Hematopoietic multipotent progenitor cell (in vitro differentiated cells): ENCODE results near the gene GOLGA3. TPM values are rescaled to one million over a fixed set of nuclear protein-coding genes. Genes with fewer than 3 reads are reported as not detected.
"Not testable (repeated sequence)": the region's sequence is repeated elsewhere in the genome, so short reads cannot be mapped to it uniquely, and the experiment has no call there.

Experiments used
- DNase-seq, 3 donors: peaks; one replicate each; pipeline ENCODE4 v3.0.0-alpha.2; 2011 to 2015; ENCODE audit warnings: low read depth in 2 of 3, low spot score in 2 of 3
- total RNA-seq: library from RNA; depleted of rRNA; stranded (reverse); fragments of >200 nt; gene quantifications from one replicate; pipeline ENCODE4 v1.2.3, GENCODE V29; 2012

Gene GOLGA3
- total RNA-seq, 1 donor: 50.4 TPM

- no peak for DNase-seq
Observed at GRCh38 chr12:132759359-132759758, 69.3 kb downstream of the GOLGA3 start.

DNA sequence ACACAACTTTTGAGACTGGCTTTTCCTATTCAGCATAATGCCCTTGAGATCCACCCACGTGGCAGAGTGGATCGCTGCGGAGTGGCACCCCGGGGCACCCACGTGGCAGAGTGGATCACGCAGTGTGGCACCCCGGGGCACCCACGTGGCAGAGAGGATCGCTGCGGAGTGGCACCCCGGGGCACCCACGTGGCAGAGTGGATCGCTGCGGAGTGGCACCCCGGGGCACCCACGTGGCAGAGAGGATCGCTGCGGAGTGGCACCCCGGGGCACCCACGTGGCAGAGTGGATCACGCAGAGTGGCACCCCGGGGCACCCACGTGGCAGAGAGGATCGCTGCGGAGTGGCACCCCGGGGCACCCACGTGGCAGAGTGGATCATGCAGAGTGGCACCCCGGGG lies 69.8 kb downstream of the GOLGA3 start:
- not testable (repeated sequence) for DNase-seq

GRCh38 chr12:132754160-132754932 lies 74.3 kb downstream of the GOLGA3 start:
- peak in 1 of 3 donors; percentile 35 for DNase-seq

DNA sequence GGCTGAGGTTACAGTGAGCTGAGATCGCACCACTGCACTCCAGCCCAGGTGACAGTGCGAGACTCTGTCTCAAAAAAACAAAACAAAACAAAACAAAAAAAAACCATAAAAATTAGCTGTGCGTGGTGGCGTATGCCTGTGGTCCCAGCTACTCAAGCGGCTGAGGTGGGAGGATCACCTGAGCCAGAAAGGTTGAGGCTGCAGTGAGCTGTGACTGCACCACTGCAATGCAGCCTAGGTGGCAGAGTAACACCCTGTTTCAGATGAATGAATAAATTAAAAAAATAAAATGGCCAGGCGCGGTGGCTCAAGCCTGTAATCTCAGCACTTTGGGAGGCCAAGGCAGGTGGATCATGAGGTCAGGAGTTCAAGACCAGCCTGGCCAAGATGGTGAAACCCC lies 75.0 kb downstream of the GOLGA3 start:
- DNase-seq: not testable (repeated sequence)

- DNase-seq: no peak
Observed at GRCh38 chr12:132748319-132748718, 80.3 kb downstream of the GOLGA3 start.

GRCh38 chr12:132747896-132748295 lies 80.8 kb downstream of the GOLGA3 start:
- DNase-seq: no peak

DNA sequence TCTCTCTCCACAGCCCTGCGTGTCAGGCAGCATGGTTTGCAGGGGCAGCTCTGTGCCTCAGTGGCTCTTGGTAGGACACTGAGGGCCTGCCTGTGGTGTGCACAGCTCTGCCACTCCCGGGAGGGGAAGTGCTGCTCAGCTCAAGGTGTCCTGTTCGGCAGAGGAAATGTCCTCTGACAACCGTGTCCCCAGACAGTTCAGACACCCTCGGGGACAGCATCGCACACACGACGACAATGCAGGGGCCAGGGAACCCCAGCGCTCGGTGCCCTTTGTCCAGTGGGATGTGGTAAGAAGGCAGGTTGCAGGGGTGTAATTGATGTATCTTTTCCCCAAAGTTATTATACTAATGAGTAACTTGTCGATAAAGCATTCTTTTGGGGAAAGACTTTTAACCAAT lies 81.3 kb downstream of the GOLGA3 start:
- DNase-seq: no peak

- no peak for DNase-seq
Observed at GRCh38 chr12:132746613-132747012, 82.1 kb downstream of the GOLGA3 start.

DNA sequence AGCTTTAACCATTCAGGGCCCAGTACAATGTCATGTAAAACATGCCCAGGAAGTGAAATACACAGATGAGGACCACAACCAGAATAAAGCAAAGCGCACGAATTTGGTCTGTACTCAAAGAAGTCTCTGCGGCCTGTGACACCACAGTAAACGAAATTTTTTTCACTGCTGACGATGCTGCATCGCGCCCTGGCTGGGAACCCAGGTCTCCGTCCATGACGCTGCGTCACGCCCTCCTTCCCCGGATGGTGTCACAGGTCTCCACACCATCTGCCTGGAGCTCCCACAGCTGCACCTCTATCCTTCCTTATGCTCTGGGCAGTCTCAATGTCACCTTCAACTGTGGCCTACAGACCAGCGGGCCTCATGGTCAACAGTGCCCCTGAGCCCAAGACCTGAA lies 84.8 kb downstream of the GOLGA3 start:
- no peak for DNase-seq

- DNase-seq: no peak
Observed at GRCh38 chr12:132741620-132742019, 87.0 kb downstream of the GOLGA3 start.

DNA sequence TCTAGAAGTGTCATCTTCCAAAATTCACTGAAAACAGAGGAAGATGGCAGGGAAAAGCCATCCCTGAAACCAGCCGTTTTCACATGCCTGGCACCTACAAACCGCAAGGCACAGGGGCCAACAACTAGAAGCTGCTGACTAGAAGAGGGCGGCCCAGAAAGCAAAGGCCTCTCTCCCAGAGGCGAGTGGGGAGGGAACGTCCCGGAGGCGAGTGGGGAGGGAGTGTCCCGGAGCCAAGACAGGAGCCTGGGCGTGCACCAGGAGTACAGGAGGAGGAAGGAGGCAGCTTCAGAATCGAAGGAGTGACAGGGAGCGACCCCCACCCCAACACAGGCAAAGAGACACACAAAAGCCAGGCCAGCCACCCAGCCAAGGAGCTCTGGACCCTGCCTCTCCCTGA lies 88.0 kb downstream of the GOLGA3 start:
- no peak for DNase-seq

DNA sequence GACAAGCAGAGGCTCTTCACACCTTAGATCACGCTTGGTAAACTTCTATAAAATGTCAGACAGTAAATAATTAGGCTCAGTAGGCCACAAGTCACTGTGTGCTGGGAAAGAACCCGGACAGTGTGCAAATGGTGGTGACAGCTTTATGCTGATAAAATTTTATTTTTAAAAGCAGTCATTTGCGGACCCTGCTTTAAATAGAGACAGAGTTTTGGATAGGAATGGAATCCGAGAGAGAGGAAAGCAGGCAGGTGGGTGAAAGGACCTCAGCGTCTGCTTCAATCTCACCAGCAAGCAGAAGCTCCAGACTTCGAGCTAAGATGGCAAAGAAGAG lies 88.4 kb downstream of the GOLGA3 start:
- DNase-seq: no peak

- no peak for DNase-seq
Observed at GRCh38 chr12:132739600-132740312, 88.9 kb downstream of the GOLGA3 start.

- no peak for DNase-seq
Observed at GRCh38 chr12:132736913-132737312, 91.8 kb downstream of the GOLGA3 start.

DNA sequence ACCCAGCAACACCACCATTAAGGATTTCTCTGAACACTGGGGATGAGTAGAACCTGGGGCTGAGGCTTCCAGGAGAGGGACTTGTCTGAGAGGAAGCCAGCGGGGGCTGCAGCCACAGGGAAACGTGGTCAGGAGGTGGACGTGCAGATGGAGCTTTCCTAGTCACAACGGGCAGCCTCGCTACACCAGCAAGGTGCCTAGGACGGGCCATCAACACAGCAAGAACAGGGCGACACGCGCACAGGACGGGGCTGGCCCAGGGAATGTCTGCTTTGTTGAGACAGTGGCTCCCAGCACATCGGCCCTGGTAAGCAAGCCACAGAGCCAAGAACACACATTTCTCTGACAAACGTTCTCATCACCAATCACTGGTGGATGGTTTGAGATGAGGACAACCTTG lies 92.3 kb downstream of the GOLGA3 start:
- DNase-seq: no peak

GRCh38 chr12:132735496-132735895 lies 93.2 kb downstream of the GOLGA3 start:
- DNase-seq: no peak

GRCh38 chr12:132734206-132734605 lies 94.5 kb downstream of the GOLGA3 start:
- DNase-seq: no peak

- DNase-seq: no peak
Observed at GRCh38 chr12:132731574-132731973, 97.1 kb downstream of the GOLGA3 start.

- no peak for DNase-seq
Observed at GRCh38 chr12:132730353-132730752, 98.3 kb downstream of the GOLGA3 start.

DNA sequence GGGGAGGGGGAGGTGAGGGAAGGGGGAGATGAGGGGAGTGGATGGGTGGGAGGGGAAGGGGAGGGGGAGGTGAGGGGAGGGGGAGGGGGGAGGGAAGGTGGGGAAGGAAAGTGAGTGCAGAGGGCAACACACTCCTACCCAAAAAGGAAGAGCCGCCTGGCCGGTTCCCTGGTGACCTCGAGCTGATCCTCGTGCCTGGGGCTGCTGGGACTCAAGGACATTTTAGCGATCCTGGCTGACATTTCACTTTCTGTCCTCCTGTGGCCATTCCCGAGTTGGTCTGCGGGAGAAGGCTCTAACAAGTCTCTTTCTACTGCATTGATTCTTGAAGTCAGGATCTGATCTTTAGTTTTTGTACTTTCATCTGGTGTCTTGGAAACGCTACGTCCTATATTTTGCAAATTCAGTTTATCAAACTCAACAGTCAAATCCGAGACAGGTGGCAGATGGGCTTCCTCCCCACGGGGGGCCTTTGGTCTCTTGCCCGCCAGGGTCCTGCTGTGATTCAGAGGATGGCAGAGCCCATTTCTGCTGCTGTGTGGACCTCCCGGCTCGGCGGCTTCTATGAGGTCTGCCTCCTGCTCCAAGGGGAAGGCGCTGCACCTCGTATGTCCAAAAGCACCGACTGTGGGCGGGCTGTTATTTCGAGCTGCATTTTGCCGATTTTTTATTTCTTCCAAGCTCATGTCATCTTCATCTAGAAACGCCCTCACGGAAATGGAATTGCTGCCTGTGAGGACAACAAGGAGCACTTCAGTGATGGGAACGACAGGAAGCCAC lies 98.9 kb downstream of the GOLGA3 start:
- no peak for DNase-seq

- no peak for DNase-seq
Observed at GRCh38 chr12:132728502-132728901, 100.2 kb downstream of the GOLGA3 start.
